Transverse colon (tissue), 4 donors: ENCODE data around the gene CUL3. TPM values are rescaled to one million over a fixed set of nuclear protein-coding genes. Genes with fewer than 3 reads are reported as not detected.

Experiments
- DNase-seq: peaks from one replicate; pipeline ENCODE4 v3.0.0-alpha.2; 2019
- H3K27ac ChIP-seq, 4 donors: fragments of 200-600 bp; sonication (generic); 2 replicates each; pipeline ENCODE4 v1.5.1; 2016 to 2018; ENCODE audit warnings: inconsistent platforms in 4 of 4
- H3K27me3 ChIP-seq: fragments of 200-600 bp; sonication (generic); 2 replicates; pipeline ENCODE4 v1.5.1; 2017; ENCODE audit warnings: inconsistent platforms
- H3K36me3 ChIP-seq, 4 donors: fragments of 200-600 bp; sonication (generic); 2 replicates each; pipeline ENCODE4 v1.5.1; 2017 to 2019; ENCODE audit warnings: inconsistent platforms in 4 of 4
- H3K4me1 ChIP-seq, 4 donors: fragments of 200-600 bp; sonication (generic); 2 replicates each; pipeline ENCODE4 v1.5.1; 2017 to 2020; ENCODE audit warnings: inconsistent platforms in 4 of 4
- H3K4me3 ChIP-seq, 4 donors: fragments of 200-600 bp; sonication (generic); 1 replicate in 1 of 4; 2 replicates in 3 of 4; pipeline versions ENCODE4 v1.5.1 to v1.6.1; 2017 to 2019; ENCODE audit warnings: inconsistent platforms in 4 of 4
- H3K9me3 ChIP-seq, 2 donors: fragments of 200-600 bp; sonication (generic); 2 replicates each; pipeline ENCODE4 v1.5.1; 2017 to 2019; ENCODE audit warnings: inconsistent platforms in 2 of 2
- EP300 ChIP-seq: sonication (generic); formaldehyde crosslinking; IDR thresholded peaks from one replicate; pipeline ENCODE4 v1.6.1; 2017; ENCODE audit warnings: antibody characterized with exemption, low read depth
- POLR2A ChIP-seq: fragments of 450-650 bp; IDR thresholded peaks from one replicate; pipeline ENCODE4 v1.6.1; 2016; ENCODE audit warnings: antibody characterized with exemption, mild to moderate bottlenecking, moderate library complexity
- POLR2AphosphoS5 ChIP-seq, 3 donors: sonication (generic); formaldehyde crosslinking; IDR thresholded peaks; one replicate each; pipeline ENCODE4 v1.6.1; 2016; ENCODE audit warnings: antibody characterized with exemption in 3 of 3
- WGBS, 2 donors: methylation state at CpG; one replicate each; pipeline ENCODE4 v1.1.5; 2018; ENCODE audit warnings: low coverage in 1 of 2; 5-methylcytosine and 5-hydroxymethylcytosine counted together
- in situ Hi-C, 4 donors: fragments of 200-750 bp; cut with MboI; loops; one replicate each; pipeline versions ENCODE4 v1.15.0 to v1.15.1; 2017; ENCODE audit warnings: low sequenced_read_pairs in 3 of 4, low pct_ligation_motif_present in 1 of 4, low pct_unique_long_range_greater_than_20kb in 1 of 4
- intact Hi-C: fragments of 100-400 bp; cut with DNase I; formaldehyde crosslinking; loops from one replicate; pipeline ENCODE4 v1.15.1; 2023; ENCODE audit warnings: low total_unique reads
- total RNA-seq, 4 donors: library from RNA; depleted of rRNA; stranded (reverse); fragments of >200 nt; gene quantifications; one replicate each; pipeline ENCODE4 v1.1.0, GENCODE V29; 2016
- TF ChIP-seq, protein P1 (sequence below), 5 experiments: fragments of 200-600 bp in 3 of 5; fragments of 450-650 bp in 2 of 5; sonication (generic) in 3 of 5; IDR thresholded peaks; 1 replicate in 2 of 5; 2 replicates in 3 of 5; pipeline ENCODE4 v1.5.1; 2016 to 2017; ENCODE audit warnings: antibody characterized with exemption in 5 of 5, inconsistent platforms in 3 of 5, mild to moderate bottlenecking in 2 of 5, moderate library complexity in 1 of 5

CUL3 gene
- total RNA-seq, 4 donors from 2014 or later: 18.5 to 104 (median 57.9) TPM

DNA sequence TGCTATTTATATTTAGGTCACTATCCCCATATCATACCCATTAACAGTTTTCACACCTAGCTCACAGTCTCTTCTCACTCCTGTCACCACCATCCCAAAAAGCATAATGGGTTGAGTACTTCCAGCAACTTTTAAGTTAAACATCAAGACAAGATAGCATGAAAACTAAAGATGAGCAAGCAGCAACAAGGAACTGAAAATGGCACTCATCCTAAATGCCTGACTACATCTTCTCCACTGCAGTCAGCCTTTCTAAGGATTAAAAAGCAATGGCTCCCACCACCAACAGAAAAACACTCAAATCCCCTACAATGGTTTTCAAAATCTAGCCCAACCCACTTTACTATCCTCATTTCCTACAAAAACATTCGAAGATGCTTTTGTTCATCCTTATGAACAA is 38.2 kb downstream of the CUL3 start:
- Histone ChIP-seq H3K9me3 (no peaks in the 10 kb centered on the region), H3K4me3 (no peak overlapping the region), H3K27ac (no peak overlapping the region), H3K4me1 (peaks cover 0 to 12% (median 0%) of the 10 kb centered on the region in 4 donors), H3K27me3 (no peaks in the 10 kb centered on the region), H3K36me3 (peaks cover 0 to 5% (median 0%) of the 10 kb centered on the region in 4 donors)
- TF ChIP-seq POLR2AphosphoS5 (IDR thresholded peaks at IDR 0.05): no peak
- TF ChIP-seq, protein P1, sequence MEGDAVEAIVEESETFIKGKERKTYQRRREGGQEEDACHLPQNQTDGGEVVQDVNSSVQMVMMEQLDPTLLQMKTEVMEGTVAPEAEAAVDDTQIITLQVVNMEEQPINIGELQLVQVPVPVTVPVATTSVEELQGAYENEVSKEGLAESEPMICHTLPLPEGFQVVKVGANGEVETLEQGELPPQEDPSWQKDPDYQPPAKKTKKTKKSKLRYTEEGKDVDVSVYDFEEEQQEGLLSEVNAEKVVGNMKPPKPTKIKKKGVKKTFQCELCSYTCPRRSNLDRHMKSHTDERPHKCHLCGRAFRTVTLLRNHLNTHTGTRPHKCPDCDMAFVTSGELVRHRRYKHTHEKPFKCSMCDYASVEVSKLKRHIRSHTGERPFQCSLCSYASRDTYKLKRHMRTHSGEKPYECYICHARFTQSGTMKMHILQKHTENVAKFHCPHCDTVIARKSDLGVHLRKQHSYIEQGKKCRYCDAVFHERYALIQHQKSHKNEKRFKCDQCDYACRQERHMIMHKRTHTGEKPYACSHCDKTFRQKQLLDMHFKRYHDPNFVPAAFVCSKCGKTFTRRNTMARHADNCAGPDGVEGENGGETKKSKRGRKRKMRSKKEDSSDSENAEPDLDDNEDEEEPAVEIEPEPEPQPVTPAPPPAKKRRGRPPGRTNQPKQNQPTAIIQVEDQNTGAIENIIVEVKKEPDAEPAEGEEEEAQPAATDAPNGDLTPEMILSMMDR (IDR thresholded peaks at IDR 0.05): no peak
- TF ChIP-seq POLR2A: no peak
- intact Hi-C loops (no loop called here), in situ Hi-C loops (no loop called here)
- WGBS, 2 donors: 97 to 100% methylated on average over 1 of the region's 1 CpG
- DNase-seq: no peak

DNA sequence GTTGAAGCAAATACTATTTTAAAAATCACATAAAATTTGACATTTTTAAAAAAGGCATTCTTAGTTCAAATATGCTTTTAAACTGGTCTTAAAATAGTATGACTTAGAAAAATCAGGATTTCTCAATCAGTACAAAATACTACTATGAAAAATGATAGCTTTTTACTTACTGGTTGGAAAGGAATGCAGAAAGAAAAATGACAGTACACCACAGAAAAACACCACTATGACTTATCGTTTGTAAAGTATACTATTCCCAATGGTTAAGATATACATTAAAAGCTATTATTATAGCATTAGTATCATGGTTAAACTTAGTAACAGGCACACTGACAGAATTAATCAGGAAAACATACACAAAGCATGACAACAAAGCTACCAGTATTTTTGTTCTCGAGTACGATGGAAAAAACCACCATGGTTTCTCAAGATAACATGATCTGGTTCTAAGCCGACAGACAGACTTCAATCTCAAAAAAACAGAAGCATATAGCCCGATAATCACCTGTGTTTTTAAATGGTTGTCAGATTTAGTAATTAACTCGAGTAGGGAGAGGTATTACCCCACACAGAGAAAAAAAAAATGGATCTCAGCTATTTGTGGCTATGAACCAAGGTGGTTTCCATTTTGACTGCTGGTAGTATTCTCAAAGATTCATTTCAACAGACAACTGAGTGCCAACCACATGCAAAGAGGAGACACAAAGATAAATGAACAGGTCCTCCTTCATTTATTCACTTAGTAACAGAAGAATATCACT is 39.1 kb downstream of the CUL3 start:
- H3K27ac ChIP-seq: no peak overlapping the region
- no peaks in the 10 kb centered on the region for H3K27me3 ChIP-seq
- no peak for DNase-seq
- in situ Hi-C loops (no loop called here), intact Hi-C loops (no loop called here)
- peaks cover 0 to 6% (median 0%) of the 10 kb centered on the region in 4 donors for H3K36me3 ChIP-seq
- H3K4me3 ChIP-seq: no peak overlapping the region
- H3K4me1 ChIP-seq: peaks cover 0 to 17% (median 0%) of the 10 kb centered on the region in 4 donors
- no peaks in the 10 kb centered on the region for H3K9me3 ChIP-seq
- TF ChIP-seq POLR2AphosphoS5 (IDR thresholded peaks at IDR 0.05) (no peak), EP300 (no peak), POLR2A (no peak)
- TF ChIP-seq, protein P1 (IDR thresholded peaks at IDR 0.05): no peak
- 76 to 89% methylated on average over 6 of the region's 6 CpGs for WGBS, 2 donors

DNA sequence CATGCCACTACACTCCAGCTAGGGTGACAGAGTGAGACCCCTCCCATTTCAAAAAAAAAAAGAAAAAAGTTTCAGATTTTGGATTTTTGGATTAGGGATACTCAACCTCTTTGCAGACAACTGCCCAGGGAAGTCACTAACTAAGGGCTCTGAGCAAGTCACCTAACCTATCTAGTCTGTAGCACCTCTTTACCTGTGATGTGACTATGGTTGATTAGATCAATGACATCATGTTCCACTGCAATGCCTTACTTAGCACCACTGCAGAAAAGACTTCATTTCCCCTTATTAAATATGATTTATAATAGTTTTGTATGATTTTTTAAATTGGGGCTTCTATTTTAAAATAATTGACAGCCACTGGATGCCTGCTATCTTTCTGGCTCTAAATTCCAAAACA is 41.2 kb downstream of the CUL3 start:
- H3K4me1 ChIP-seq: peaks cover 0 to 17% (median 0%) of the 10 kb centered on the region in 4 donors
- no peak overlapping the region for H3K27ac ChIP-seq
- DNase-seq: no peak
- intact Hi-C loops: no loop called here
- no peak overlapping the region for H3K4me3 ChIP-seq
- no peak for TF ChIP-seq POLR2AphosphoS5 (IDR thresholded peaks at IDR 0.05)
- TF ChIP-seq, protein P1 (IDR thresholded peaks at IDR 0.05): no peak
- no peak for TF ChIP-seq POLR2A
- TF ChIP-seq EP300: no peak
- H3K36me3 ChIP-seq: peaks cover 0 to 6% (median 0%) of the 10 kb centered on the region in 4 donors
- H3K27me3 ChIP-seq: no peaks in the 10 kb centered on the region
- in situ Hi-C loops: no loop called here
- H3K9me3 ChIP-seq: no peaks in the 10 kb centered on the region

DNA sequence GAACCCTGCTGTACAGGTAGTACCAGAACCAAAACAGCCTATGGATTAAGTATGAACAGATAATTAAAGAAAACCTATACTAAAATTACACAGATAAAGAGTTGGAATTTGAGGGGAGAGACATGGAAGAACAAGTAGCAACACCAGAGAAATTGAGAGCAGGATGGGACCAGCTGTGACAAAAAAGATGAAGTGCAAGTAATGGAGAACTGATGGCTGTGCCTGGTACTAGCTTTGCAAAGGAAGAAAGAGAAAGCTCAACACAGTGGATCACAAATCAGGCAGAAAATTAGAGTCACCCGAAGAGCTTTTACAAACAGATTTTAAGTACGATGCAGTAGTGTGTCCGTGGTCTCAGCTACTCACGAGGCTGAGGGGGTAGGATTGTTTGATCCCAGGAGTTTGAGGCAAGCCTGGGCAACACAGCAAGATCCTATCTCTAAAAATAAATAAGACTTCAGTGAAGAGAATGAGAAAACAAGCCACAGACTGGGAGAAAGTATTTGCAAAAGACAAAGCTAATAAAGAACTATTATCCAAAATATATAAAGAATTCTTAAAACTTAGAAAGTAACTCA is 46.5 kb downstream of the CUL3 start:
- Histone ChIP-seq H3K27ac (no peak overlapping the region), H3K4me3 (no peak overlapping the region), H3K36me3 (peaks cover 0 to 6% (median 1%) of the 10 kb centered on the region in 4 donors), H3K4me1 (peaks cover 0 to 13% (median 0%) of the 10 kb centered on the region in 4 donors), H3K27me3 (no peaks in the 10 kb centered on the region), H3K9me3 (no peaks in the 10 kb centered on the region)
- intact Hi-C loops (no loop called here), in situ Hi-C loops (no loop called here)
- TF ChIP-seq, protein P1 (IDR thresholded peaks at IDR 0.05): no peak
- TF ChIP-seq POLR2A: no peak
- TF ChIP-seq POLR2AphosphoS5 (IDR thresholded peaks at IDR 0.05): no peak
- no peak for TF ChIP-seq EP300
- 84 to 93% methylated on average over 3 to 4 of the region's 4 CpGs for WGBS, 2 donors
- no peak for DNase-seq
